IPS DF 4.7 (cell line): ENCODE data around the gene RGS13.

Source experiments
- DNase-seq: peaks from one replicate; pipeline ENCODE4 v3.0.0-alpha.2; 2013; ENCODE audit warnings: low spot score; ENCODE audit errors: extremely low read depth

RGS13 gene

DNA sequence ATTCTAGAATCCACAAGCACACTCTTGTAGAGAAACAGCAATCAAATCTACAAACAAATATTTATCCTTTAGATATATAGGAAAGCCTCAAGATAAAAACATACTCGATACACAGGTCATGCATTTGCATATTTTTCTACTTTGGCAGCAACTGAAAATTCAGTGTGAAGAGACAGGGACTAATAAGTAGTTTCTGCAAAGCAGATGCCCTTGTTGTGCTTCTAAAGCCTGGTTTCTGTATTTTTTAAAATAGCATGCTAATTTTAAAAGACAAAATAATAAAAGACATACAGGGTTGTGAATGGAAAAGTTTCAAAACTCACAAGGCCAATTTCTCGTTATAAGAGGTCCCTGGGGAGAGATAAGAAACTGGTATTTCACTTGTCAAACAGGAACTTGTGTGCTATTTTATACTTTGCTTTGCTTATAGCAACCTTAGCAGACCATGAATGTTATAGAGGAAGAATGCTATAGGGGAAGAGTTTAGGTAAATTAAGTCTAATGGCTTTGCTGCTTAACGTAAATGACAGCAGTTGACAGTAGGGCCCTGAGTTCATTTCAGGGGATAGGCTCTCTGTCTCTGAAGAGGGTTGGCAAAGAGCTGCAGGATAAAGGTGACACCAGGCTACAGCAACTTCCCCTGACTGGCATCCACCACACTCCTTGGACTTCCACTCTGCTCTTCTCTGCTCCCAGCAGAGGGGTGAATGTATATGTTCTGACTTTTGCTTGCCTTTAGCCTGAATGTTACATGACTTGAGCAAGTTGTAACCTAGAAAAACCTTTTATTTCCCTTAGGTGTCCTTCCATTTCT lies 9.4 kb upstream of the RGS13 start:
- DNase-seq = no peak

DNA sequence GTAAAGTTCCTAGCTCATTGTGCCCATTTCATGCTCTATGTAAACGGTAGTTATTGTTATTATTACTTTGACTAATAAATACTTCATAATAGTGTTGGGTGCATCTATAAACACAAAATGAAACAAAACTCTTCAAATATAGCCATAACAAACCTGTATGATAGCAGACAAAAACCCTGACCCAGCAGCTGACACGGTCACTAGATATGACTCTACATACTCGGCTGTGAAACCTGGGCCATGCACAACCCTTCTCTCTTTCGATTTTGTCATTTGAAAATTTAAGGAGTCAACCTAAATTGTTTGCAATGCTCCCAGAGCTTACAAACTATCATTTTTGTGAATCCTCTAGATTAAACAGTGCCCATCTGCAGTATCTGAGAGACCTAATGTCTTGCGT lies 8.0 kb upstream of the RGS13 start:
- no peak for DNase-seq

- no peak for DNase-seq
Observed at GRCh38 chr1:192628396-192629057, 7.4 kb upstream of the RGS13 start.

- no peak for DNase-seq
Observed at GRCh38 chr1:192629612-192630011, 6.3 kb upstream of the RGS13 start.

DNA sequence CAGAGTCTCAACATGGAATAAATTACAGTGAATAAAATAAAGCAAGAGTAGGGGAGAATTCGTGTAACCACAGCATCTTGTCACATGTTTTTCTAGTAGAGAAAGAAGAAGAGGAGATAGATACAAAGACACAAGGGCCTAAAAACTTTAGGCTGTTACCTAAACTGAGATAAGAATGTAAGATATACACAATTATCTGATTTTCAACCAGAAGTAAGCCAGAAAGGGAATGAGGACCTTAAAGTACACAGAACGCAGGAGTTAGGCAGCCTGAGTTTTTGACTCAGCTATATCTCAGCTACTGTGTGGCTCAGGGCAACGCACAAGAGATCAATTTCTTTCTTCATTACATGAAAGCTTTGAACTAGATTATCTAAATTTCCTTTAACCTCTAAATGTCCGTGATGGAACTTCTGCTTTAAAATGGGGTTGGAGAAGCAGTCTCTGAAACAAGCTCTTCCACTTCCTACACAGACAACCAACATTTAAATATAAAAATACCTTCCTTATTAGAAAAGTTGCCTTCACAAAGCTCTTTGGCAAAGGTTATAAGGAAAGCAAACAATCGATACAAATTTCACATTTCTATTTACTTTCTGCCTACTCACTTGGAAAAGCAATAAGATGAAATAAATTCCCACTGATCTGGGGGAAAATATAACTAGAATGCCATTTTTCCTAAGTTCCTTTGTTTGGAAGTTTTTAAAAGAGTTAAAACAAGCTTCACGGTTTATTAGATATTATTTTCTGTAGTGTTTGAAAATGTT lies 5.2 kb upstream of the RGS13 start:
- no peak for DNase-seq

- DNase-seq = no peak
Observed at GRCh38 chr1:192631749-192632148, 4.2 kb upstream of the RGS13 start.

- DNase-seq = no peak
Observed at GRCh38 chr1:192632188-192632587, 3.8 kb upstream of the RGS13 start.

- DNase-seq = no peak
Observed at GRCh38 chr1:192632641-192633532, 3.1 kb upstream of the RGS13 start.

GRCh38 chr1:192633533-192634253 lies 2.3 kb upstream of the RGS13 start:
- no peak for DNase-seq

- DNase-seq = no peak
Observed at GRCh38 chr1:192635041-192635440, 906 bp upstream of the RGS13 start.

- DNase-seq = no peak
Observed at GRCh38 chr1:192639607-192640368, 3.8 kb downstream of the RGS13 start.

- DNase-seq = no peak
Observed at GRCh38 chr1:192652159-192652558, 16.2 kb downstream of the RGS13 start.

- DNase-seq = no peak
Observed at GRCh38 chr1:192654120-192654519, 18.2 kb downstream of the RGS13 start.

- DNase-seq = no peak
Observed at GRCh38 chr1:192654591-192655251, 18.8 kb downstream of the RGS13 start.

- DNase-seq = no peak
Observed at GRCh38 chr1:192657760-192658159, 21.8 kb downstream of the RGS13 start.

DNA sequence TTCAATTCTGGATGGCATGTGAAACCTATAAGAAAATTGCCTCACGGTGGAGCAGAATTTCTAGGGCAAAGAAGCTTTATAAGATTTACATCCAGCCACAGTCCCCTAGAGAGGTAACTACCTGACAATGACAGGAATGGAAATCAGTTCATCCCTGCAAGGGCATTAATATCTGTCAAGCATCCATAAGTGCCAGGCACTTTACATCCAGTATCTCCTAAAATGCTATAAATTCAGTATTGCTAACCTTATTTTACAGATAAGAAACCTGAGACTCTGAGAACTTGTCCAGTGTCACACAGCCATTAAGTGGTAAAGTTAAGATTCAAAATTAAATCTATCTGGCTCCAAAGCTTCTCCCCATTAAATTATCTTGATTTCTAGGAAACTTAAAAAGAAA lies 22.3 kb downstream of the RGS13 start:
- no peak for DNase-seq

DNA sequence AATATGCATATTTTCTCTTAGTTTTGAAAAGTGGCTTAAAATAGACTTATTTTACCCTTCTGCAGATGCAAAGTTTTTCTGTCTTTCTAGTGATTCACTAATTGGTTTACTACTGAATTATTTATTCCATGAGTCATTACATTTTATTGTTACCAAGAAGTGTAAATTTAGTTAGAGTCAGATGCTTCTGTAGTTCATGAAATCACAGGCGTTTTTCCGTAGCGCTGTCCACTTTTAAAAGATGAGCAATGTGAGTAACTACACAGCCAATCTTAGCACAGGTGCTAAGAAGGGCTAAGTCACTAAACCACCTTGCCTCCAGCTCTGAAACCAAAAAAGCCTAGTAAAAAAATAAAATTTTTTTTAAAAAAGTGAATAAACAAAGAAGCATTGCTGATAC lies 24.7 kb downstream of the RGS13 start:
- DNase-seq = no peak

GRCh38 chr1:192668409-192668983 lies 32.5 kb downstream of the RGS13 start:
- DNase-seq = no peak

GRCh38 chr1:192669174-192669573 lies 33.2 kb downstream of the RGS13 start:
- DNase-seq = no peak
